Measurements from ENCODE around the gene EVI2B.
"Not testable (repeated sequence)": the region's sequence is repeated elsewhere in the genome, so short reads cannot be mapped to it uniquely, and the experiment has no call there.

EVI2B gene

GRCh38 chr17:31321481-31321880 is 7.6 kb upstream of the EVI2B start, which contains the start of gene EVI2A:
TSS of gene EVI2A (minus strand) at chr17:31321622. CDS start at chr17:31319013, 2,609 bp downstream.
- no peak for DNase-seq (ENCODE audit: low read depth)
- TF ChIP-seq CTCF (IDR thresholded peaks at IDR 0.05; ENCODE audit: control insufficient read depth, extremely low read depth, insufficient read depth), result no peak
- no peak within 1 kb of the TSS for H3K4me3 ChIP-seq (ENCODE audit: low read depth, low read length)

- no peak for DNase-seq (ENCODE audit: low read depth)
- H3K4me3 ChIP-seq (ENCODE audit: low read depth, low read length), result no peak overlapping the region
- TF ChIP-seq CTCF (IDR thresholded peaks at IDR 0.05; ENCODE audit: control insufficient read depth, extremely low read depth, insufficient read depth), result no peak
Observed at GRCh38 chr17:31320791-31321190, 6.9 kb upstream of the EVI2B start.

GRCh38 chr17:31320241-31320640 is 6.4 kb upstream of the EVI2B start:
- H3K4me3 ChIP-seq (ENCODE audit: low read depth, low read length), result no peak overlapping the region
- DNase-seq (ENCODE audit: low read depth), result no peak
- TF ChIP-seq CTCF (IDR thresholded peaks at IDR 0.05; ENCODE audit: control insufficient read depth, extremely low read depth, insufficient read depth), result no peak

- DNase-seq (ENCODE audit: low read depth), result no peak
- H3K4me3 ChIP-seq (ENCODE audit: low read depth, low read length), result no peak overlapping the region
- no peak for TF ChIP-seq CTCF (IDR thresholded peaks at IDR 0.05; ENCODE audit: control insufficient read depth, extremely low read depth, insufficient read depth)
Observed at GRCh38 chr17:31318851-31319661, 5.2 kb upstream of the EVI2B start.

- TF ChIP-seq CTCF (IDR thresholded peaks at IDR 0.05; ENCODE audit: control insufficient read depth, extremely low read depth, insufficient read depth), result no peak
- DNase-seq (ENCODE audit: low read depth), result no peak
- no peak overlapping the region for H3K4me3 ChIP-seq (ENCODE audit: low read depth, low read length)
Observed at GRCh38 chr17:31318298-31318801, 4.5 kb upstream of the EVI2B start.

GRCh38 chr17:31314782-31315100 is 887 bp upstream of the EVI2B start:
- no peak for TF ChIP-seq CTCF (IDR thresholded peaks at IDR 0.05; ENCODE audit: control insufficient read depth, extremely low read depth, insufficient read depth)
- no peak for DNase-seq (ENCODE audit: low read depth)
- no peak overlapping the region for H3K4me3 ChIP-seq (ENCODE audit: low read depth, low read length)

- not testable (repeated sequence) for DNase-seq (ENCODE audit: low read depth); H3K4me3 ChIP-seq (ENCODE audit: low read depth, low read length)
Observed at GRCh38 chr17:31312223-31312622, 1.6 kb downstream of the EVI2B start.

All from LNCaP clone FGC (cell line).